HG03521 (cell line): Measurements from ENCODE around the gene TYW5.

Experiments
- ATAC-seq: cut with Tn5 transposase; IDR thresholded peaks from one replicate; pipeline ENCODE4 v1.9.1; 2021; ENCODE audit warnings: mild to moderate bottlenecking, moderate library complexity; ENCODE audit not compliant: unreplicated experiment

Gene TYW5

GRCh38 chr2:199955339-199956061 is at the start of gene TYW5, which contains the start of gene MAIP1:
Gene TYW5 (minus strand): TSS chr2:199955491. CDS start chr2:199955470, 21 bp downstream.
Gene MAIP1 (plus strand): TSS chr2:199955582. CDS start chr2:199955799, 217 bp downstream.
- peak; percentile 85 for ATAC-seq

GRCh38 chr2:200003444-200003843 is 48.2 kb upstream of the TYW5 start:
- no peak for ATAC-seq

GRCh38 chr2:200000444-200001163 is 45.3 kb upstream of the TYW5 start:
- no peak for ATAC-seq

- no peak for ATAC-seq
Observed at GRCh38 chr2:199999166-199999565, 43.9 kb upstream of the TYW5 start.

- ATAC-seq, result no peak
Observed at GRCh38 chr2:199997296-199997695, 42.0 kb upstream of the TYW5 start.

- no peak for ATAC-seq
Observed at GRCh38 chr2:199994896-199995295, 39.6 kb upstream of the TYW5 start.

GRCh38 chr2:199994371-199994770 is 39.1 kb upstream of the TYW5 start:
- no peak for ATAC-seq

- no peak for ATAC-seq
Observed at GRCh38 chr2:199992296-199992695, 37.0 kb upstream of the TYW5 start.

GRCh38 chr2:199991691-199992090 is 36.4 kb upstream of the TYW5 start:
- ATAC-seq, result no peak

GRCh38 chr2:199989822-199990221 is 34.5 kb upstream of the TYW5 start:
- ATAC-seq, result no peak

- ATAC-seq, result no peak
Observed at GRCh38 chr2:199988151-199988550, 32.9 kb upstream of the TYW5 start.

- no peak for ATAC-seq
Observed at GRCh38 chr2:199987586-199987985, 32.3 kb upstream of the TYW5 start.

GRCh38 chr2:199985625-199986207 is 30.4 kb upstream of the TYW5 start:
- peak; percentile 65 for ATAC-seq

GRCh38 chr2:199984755-199985154 is 29.5 kb upstream of the TYW5 start:
- no peak for ATAC-seq

- ATAC-seq, result no peak
Observed at GRCh38 chr2:199984159-199984558, 28.9 kb upstream of the TYW5 start.

GRCh38 chr2:199983534-199983933 is 28.2 kb upstream of the TYW5 start:
- ATAC-seq, result no peak

GRCh38 chr2:199982126-199982843 is 27.0 kb upstream of the TYW5 start:
- ATAC-seq, result no peak

GRCh38 chr2:199979832-199980628 is 24.7 kb upstream of the TYW5 start:
- no peak for ATAC-seq

- no peak for ATAC-seq
Observed at GRCh38 chr2:199979398-199979797, 24.1 kb upstream of the TYW5 start.

GRCh38 chr2:199977984-199978415 is 22.7 kb upstream of the TYW5 start:
- ATAC-seq, result peak; percentile 72
